GM19025 (cell line): ENCODE measurements around the gene HERC5.
"Not testable (repeated sequence)": the region's sequence is repeated elsewhere in the genome, so short reads cannot be mapped to it uniquely, and the experiment has no call there.

Source experiments
- ATAC-seq: cut with Tn5 transposase; IDR thresholded peaks from one replicate; pipeline ENCODE4 v1.9.1; 2021; ENCODE audit warnings: mild to moderate bottlenecking, low read depth, moderate library complexity; ENCODE audit not compliant: unreplicated experiment

The HERC5 gene

DNA sequence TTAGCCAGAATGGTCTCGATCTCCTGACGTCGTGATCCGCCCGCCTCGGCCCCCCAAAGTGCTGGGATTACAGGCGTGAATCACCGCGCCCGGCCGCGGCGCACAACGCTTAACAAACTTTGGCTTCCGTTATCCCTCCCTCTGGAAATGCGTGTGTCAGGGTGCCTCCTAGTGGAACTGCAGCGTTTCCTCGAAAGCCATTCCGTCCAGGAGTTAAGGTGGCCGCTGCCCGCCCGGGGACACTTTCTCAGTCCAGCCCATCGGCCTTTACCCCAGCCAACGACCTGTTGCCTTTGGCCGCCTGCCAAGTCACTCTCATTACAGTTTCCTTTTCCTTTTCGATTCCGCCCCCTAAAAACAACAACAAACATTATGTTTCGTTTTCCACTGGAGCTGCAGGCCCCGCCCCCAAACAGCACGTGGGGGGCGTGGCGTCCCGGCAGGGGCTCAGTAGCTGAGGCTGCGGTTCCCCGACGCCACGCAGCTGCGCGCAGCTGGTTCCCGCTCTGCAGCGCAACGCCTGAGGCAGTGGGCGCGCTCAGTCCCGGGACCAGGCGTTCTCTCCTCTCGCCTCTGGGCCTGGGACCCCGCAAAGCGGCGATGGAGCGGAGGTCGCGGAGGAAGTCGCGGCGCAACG is at the start of gene HERC5:
HERC5 (plus strand) TSS at position 450 of the 637 bp plus-strand sequence; CDS start at position 601, 151 bp downstream.
- peak; percentile 92 for ATAC-seq

DNA sequence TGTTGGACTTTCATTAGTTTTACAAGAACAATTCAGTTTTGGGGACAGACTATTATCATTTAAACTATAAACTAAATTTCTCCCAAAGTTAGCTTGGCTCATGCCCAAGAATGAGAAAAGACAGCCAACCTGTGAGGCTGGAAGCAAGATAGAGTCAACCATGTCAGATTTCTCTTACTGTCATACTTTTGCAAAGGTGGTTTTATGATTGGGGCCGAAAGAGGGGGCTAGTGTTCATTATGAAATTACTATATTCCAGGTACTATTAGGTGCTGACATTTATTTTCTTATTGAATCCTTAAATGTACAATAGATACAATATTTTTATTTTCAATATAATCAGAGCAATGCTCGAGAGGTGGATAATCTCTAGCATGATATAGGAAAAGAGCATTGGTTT is 47.7 kb upstream of the HERC5 start:
- ATAC-seq: no peak

DNA sequence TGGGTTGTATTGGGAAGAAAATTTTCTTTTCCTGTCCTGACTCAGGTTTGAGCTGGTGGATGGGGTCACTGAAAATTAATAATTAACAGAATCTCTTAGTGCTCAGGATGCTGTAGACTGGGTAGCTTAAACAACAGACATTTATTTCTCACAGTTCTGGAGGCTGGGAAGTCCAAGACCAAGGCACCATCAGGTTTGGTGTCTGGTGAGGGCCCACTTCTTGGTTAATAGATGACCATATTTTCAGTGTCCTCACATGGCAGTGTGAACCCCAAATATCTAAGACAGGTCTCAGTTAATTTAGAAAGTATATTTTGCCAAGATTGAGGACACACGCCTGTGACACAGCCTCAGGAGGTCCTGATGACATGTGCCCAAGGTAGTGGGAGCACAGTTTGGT is 47.1 kb upstream of the HERC5 start:
- ATAC-seq: no peak

DNA sequence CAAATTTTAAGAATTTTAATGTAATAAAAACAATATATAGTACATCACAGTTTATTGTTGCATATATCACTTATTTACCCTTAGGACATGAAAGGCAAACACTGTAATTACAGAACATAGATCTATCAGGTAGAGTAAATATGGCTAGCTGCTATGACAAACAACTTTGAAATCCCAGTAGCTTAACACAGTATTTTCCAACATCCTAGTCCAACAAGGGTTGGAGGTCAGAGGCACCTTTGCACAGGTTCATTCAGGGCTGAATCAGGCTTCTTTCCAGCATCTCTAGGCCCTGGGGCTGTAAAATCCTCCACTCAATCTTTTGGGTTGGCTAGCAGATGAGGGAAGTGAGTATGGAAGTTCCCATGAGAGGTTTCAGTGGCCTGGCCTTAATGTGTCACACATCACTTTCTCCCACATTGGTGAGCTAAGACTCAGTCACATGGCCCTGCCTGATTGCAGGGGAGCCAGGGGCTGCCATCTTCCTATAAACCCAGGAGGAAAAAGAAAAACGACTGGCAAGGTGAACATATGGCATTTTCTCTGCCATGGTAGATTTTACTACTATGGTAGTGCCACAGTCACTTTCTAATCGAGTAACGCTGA is 45.3 kb upstream of the HERC5 start:
- ATAC-seq: peak; percentile 66

DNA sequence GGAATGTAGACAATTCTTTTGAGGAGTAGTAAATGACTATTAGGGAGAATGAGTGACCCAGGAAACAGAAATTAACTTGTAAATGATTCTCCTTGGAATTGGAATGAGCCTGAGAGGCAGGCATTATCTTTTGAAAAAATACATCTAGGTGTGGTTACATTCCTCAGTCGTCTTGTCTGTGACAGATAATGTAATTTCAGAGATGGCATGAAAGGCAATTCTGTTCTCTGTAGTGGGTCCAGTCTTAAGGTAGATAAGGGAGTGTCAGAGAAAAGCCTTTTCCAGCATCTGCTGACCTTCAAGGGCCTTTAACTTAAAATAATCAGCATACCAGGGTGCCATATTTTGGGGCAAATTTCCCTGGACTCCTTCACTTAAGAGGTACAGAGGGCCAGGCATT is 43.1 kb upstream of the HERC5 start:
- no peak for ATAC-seq

DNA sequence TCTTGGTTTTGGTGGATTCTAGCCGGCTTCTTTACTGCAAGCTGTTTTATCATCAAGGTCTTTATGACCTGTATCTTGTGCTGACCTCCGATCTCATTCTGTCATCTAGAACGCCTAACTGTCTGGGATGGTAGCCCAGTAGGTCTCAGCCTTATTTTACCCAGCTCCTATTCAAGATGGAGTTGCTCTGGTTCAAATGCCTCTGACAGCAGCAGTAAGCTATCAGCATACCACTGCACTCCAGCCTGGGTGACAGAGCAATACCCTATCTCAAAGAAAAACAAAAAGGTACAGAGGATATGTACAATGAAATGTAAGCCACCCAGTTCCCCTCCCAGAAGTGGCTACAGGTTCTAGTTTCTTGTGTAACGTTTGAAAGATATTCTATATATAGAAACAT is 42.2 kb upstream of the HERC5 start:
- ATAC-seq: no peak

DNA sequence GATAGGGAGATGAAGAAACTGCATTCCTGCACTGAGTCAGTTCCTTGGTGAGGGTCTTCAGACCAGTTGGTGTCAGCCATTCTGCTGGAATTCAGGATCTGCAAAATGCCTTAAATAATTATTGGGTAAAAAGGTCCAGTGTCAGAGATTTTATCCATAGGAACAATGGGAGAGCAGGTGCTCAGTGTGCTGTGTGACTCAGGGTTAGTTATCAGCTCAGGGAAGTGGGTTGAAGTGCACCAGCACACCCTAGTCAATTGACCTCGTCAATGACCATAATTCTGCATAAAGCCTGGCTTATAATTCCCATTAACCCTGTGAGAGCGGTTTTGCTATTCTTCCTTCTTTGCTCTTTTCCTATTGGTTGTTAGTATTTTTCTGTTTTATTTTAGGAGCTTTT is 40.9 kb upstream of the HERC5 start:
- no peak for ATAC-seq

DNA sequence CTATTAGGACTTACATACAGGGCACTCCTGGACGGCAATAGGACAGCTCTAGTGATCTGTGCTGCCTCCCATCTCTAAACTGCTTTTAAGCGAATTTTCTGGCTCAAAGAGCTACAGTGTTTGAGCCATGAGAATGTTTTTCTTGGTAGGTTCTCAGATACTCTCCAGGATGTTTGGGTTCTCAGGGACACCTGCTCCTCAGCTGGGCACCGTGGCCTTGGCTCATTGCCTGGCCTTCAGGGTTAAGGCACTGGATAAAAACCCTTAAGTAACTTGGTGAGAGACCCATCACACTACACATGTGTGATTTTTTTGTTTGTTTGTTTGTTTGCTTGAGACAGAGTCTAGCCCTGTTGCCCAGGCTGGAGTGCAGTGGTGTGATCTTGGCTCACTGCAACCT is 38.5 kb upstream of the HERC5 start:
- ATAC-seq: no peak

DNA sequence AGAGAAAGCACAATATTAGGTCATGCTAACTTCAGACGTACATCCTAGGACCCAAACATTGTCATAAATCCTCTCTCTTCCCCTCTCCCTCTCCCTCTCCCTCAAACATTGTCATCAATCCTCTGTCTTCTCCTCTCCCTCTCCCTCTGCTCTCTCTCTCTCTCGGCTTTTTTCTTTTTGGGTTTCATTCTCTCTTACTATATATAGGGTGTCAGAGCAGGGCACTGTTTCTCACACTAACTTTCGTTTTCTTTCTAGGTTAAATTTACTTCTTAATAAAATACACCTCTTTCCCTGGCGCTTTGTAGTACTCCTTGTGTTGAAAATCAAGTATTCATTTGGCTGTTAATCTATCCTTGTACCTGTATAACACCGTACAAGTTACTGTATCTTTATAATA is 37.0 kb upstream of the HERC5 start:
- no peak for ATAC-seq

DNA sequence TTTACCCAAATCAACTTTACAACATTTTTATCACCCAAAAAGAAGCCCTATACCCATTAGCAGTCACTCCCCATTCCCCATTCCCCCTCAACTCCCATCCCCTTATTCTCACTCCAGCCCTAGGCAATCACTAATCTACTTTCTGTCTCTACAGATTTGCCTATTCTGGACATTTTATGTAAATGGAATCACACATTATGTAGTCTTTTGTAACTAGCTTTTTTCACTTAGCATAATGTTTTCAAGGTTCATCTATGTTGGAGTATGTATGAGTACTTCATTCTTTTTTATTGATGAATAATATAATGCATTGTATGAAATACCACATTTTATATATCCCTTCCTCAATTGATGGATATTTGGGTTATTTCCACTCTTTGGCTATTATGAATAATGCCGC is 36.1 kb upstream of the HERC5 start:
- ATAC-seq: no peak

DNA sequence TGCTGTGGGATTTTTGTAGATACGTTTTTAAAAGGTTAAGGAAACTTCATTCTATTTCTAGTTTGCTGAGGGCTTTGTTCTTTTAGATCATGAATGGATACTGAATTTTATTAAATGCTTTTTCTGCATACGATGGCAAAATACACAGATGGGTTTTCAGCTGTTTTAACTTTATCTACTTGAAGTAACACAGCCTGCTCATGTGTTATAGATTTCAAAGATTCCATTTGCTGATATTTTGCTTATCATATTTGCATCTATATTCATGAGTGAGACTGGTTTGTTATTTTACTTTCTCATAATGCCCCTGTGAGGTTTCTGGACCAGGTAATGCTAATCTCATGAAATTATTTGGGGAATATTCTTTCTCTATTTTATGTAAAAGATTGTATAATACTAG is 34.5 kb upstream of the HERC5 start:
- ATAC-seq: no peak

DNA sequence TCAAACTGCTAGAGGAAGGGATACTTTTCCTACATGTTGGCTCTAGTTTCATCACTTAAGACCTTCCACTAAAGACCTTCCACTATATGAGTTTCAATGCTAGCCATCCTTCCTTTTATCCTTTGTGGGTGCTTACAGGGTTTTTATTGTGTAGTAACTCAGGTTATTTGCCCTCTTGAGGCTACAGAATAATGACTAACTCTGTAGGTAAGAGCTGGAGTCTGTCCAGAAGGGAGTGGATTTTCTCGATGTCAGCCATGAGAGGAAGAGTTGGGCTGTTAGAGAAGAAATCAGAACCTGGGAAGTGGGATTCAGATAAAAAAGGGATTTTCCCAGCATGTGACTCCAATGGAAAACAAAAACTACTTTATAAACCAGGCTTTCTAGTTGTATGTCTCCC is 27.5 kb upstream of the HERC5 start:
- no peak for ATAC-seq

DNA sequence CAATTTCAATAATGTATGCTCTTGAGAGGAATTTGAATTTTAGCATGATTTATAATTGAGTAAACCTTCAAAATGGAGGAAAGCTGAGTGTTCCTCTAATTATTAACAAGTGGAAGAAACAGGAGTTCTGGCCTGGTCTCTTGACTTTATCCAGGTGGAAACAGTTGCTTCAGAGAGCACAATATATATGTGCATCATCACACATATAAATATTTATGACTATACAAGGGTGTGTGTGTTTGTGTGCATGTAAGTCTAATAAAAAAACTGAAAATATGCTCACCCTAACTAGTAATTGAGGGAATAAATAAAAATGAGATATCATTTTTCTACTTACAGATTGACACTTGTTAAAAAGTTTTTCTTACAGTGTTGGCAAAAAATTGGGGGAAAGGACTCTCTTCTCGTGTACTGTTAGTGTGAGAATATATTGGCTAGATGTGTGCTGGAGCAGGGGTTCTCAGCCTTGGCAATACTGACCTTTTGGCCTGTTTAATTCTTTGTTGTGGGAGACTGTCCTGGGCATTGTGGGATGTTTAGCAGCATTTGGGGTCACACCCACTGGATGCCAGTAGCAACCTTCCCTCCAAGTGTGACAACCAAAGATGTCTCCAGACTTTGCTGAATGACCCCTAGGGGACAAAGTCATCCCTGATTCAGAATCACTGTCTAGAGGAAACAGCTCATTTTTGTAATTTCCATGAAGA is 20.8 kb upstream of the HERC5 start:
- no peak for ATAC-seq

DNA sequence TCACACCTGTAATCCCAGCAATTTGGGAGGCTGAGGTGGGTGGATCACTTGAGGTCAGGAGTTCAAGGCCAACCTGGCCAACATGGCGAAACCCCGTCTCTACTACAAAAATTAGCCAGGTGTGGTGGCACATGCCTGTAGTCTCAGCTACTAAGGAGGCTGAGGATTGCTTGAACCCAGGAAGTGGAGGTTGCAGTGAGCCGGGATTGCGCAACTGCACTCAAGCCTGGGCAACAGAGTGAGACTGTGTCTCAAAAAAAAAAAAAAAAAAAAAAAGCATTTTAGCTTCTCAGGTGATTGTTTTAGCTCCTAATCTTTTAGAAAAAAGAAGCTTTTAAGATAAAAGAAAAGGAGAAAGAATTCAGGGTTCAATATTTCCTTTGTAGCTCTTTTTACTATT is 19.0 kb upstream of the HERC5 start:
- not testable (repeated sequence) for ATAC-seq

DNA sequence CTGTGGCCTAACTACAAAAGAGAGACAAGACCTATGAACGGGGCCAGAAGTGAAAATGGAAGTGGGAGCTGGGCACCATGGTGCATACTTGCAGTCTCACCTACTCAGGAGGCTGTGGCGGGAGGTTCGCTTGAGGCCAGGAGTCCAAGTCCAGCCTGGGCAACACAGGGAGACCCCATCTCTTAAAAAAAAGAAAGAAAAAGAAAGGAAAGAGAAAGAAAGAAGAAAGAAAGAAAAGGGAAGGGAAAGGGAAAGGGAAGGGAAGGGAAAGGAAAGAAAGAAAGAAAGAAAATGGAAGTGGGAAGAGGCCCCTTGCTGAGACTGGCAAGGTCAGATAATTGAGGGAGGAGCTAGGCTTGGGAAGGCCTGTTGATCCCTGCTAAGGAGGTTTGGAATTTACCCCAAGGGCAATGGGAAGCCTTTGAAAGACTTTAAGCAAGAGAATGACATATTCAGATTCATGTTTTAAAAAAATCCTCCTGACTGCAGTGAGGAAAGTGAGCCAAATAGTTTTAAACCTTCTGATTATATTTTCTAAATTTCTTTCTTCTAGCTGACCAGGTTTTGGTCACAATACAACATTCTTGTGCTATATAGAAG is 17.7 kb upstream of the HERC5 start:
- no peak for ATAC-seq

DNA sequence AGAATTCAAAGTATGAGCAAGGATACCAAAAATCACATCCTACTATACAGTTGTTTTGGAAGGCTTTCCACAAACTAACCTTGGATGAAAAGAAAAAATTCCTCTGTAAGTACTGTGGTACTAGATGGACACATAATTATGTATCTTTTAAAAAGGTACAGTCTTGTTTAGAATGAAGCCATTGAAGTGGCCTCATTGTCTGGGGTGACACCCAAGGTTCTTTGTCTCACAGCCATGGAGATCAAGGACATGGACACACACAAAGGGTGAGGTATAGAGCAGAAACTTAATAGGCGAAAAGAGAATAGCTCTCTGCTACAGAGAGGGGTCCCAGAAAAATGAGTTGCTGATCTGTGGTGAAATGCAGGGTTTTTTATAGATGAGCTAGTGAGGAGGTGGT is 16.8 kb upstream of the HERC5 start:
- no peak for ATAC-seq

DNA sequence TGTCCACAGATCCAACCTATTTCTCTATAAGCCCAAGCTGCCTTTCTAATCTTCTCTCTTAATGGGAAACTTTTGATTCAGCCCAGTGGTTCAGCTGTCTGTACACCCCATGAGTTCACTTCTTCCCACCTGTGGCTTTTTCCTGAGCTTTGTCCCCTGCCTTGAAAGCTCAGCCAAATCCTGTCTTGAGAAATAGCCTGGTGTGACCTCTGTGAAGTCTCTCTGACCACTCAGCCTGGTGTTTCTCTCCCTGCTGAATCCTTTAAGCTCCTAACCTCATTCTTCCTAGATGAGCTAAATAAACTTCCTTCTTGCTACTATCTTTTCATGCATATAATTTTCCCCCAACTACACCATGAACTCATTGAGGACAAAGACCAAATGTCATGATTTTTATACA is 15.2 kb upstream of the HERC5 start:
- ATAC-seq: no peak

DNA sequence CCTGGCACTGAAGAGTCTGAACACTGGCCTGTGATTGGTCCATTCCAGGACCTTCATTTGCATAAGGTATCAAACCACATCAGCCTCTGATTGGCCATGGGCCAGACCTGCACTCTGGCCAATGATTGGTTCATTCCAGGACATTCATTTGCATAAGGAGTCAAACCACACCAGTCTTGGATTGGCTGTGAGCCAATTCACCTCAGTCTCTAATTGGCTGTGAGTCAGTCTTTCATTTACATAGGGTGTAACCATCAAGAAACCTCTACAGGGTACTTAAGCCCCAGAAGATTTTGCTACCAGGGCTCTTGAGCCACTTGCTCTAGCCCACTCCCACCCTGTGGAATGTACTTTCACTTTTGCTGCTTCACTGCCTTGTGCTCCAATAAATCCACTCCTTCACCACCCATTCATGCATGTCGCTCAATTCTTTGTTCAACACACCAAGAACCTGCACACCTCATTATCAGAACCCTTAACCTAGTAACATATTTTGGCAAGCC is 14.2 kb upstream of the HERC5 start:
- no peak for ATAC-seq

DNA sequence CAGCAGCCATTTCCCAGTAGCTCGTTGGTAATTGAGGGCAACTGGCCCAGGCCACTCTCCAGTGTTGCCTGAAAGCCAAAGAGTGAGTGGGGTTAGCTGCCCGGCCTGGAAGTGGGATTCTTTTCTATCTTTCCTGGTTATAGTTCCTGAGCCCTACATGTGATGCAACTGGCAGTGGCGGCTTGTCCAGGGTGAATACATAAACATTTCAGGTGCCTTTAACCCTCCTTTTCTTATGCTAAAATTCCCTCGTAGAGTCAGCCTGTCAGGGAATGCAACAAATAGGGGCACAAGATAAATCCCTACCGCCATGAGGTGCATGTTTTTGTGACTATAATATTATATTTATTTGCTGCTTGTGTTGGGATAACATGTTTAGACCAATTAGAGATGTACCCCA is 13.4 kb upstream of the HERC5 start:
- ATAC-seq: no peak

DNA sequence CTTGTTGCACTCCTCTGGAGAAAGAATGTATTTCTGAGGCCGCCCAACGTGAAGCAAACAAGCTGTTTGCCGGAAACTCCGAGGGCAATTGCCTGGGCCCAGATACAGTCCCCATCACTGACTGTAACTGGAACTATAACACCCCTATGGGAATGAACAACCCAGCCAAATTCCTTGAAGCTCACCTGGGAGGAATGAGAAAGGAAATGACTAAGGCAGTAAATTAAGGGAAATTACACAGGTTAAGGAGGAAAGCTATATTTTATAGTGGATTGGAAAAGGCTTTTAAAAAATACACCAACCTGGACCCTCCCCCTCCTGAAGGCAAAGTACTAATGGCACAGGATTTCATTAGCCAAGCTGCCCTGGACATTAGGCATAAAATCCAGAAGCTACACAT is 11.7 kb upstream of the HERC5 start:
- ATAC-seq: no peak

DNA sequence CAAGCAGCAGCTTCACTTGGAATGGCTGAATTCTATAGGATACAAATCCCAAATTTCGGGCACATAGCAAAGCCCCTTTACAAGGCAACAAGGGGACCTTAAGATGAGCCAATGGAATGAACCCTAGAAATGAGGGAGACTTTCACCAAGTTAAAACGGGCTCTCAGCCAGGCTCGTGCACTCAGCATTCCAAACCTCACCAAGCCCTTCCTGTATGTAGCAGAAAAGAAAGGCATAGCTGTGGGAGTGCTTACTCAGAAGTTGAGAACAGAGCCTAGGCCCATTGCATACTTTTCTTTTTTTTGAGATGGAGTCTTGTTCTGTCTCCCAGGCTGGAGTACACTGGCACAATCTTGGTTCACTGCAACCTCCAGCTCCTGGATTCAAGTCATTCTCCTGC is 10.8 kb upstream of the HERC5 start:
- no peak for ATAC-seq
